Measurements from ENCODE around the gene GRID1. TPM values are rescaled to one million over a fixed set of nuclear protein-coding genes. Genes with fewer than 3 reads are reported as not detected.
"Not testable (repeated sequence)": the region's sequence is repeated elsewhere in the genome, so short reads cannot be mapped to it uniquely, and the experiment has no call there.

The GRID1 gene
- polyA plus RNA-seq, 5 donors = 0.54 to 1.5 (median 1.1) TPM

- no peak for DNase-seq
Observed at GRCh38 chr10:86192147-86192546, 174.4 kb downstream of the GRID1 start.

- no peak for DNase-seq
Observed at GRCh38 chr10:86191686-86192085, 174.9 kb downstream of the GRID1 start.

GRCh38 chr10:86191166-86191565 is 175.4 kb downstream of the GRID1 start:
- no peak for DNase-seq

- no peak for DNase-seq
Observed at GRCh38 chr10:86190291-86190690, 176.3 kb downstream of the GRID1 start.

- no peak for DNase-seq
Observed at GRCh38 chr10:86189891-86190290, 176.7 kb downstream of the GRID1 start.

- no peak for DNase-seq
Observed at GRCh38 chr10:86188796-86189558, 177.6 kb downstream of the GRID1 start.

- no peak for DNase-seq
Observed at GRCh38 chr10:86188326-86188725, 178.3 kb downstream of the GRID1 start.

- DNase-seq = no peak
Observed at GRCh38 chr10:86187499-86188239, 178.9 kb downstream of the GRID1 start.

GRCh38 chr10:86186633-86187032 is 180.0 kb downstream of the GRID1 start:
- no peak for DNase-seq

- no peak for DNase-seq
Observed at GRCh38 chr10:86182595-86182994, 184.0 kb downstream of the GRID1 start.

- no peak for DNase-seq
Observed at GRCh38 chr10:86182150-86182549, 184.4 kb downstream of the GRID1 start.

GRCh38 chr10:86180861-86181260 is 185.7 kb downstream of the GRID1 start:
- no peak for DNase-seq

- DNase-seq = no peak
Observed at GRCh38 chr10:86179961-86180360, 186.6 kb downstream of the GRID1 start.

- DNase-seq = no peak
Observed at GRCh38 chr10:86179153-86179524, 187.5 kb downstream of the GRID1 start.

GRCh38 chr10:86178401-86179152 is 188.0 kb downstream of the GRID1 start:
- DNase-seq = no peak

- no peak for DNase-seq
Observed at GRCh38 chr10:86177537-86178155, 188.9 kb downstream of the GRID1 start.

GRCh38 chr10:86176850-86177536 is 189.6 kb downstream of the GRID1 start:
- no peak for DNase-seq

GRCh38 chr10:86175476-86175875 is 191.1 kb downstream of the GRID1 start:
- DNase-seq = not testable (repeated sequence)

GRCh38 chr10:86172301-86172700 is 194.3 kb downstream of the GRID1 start:
- no peak for DNase-seq

- no peak for DNase-seq
Observed at GRCh38 chr10:86170255-86171108, 196.1 kb downstream of the GRID1 start.

Data from right lung (tissue), 5 donors.